ENCODE results near the gene CYP27B1. TPM values are rescaled to one million over a fixed set of nuclear protein-coding genes. Genes with fewer than 3 reads are reported as not detected.

The CYP27B1 gene
- total and polyA plus RNA-seq, 5 donors from 2014 or later = 0.14 to 0.26 TPM; not detected in 3

DNA sequence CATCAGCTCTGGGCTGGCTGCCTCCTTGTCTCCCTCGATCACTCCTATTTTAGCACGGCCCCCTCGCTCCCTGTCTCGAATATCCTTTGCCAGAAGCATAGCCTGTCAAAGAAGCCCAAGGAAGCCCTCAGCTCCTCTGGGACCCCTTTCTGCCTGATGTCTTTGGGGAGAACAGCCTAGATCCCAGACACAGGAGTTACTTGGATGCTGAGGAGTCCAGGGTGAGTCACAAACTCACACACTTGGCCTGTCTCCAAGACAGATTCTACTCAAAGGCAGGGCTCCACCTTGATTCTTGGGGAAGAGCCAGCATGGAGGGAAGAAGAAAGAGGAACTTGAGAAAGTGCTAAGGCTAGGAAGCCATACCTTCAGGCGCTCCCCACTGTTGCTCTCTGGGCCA, 43.6 kb upstream of the CYP27B1 start:
- no peak overlapping the region for H3K4me3 Mint-ChIP-seq

DNA sequence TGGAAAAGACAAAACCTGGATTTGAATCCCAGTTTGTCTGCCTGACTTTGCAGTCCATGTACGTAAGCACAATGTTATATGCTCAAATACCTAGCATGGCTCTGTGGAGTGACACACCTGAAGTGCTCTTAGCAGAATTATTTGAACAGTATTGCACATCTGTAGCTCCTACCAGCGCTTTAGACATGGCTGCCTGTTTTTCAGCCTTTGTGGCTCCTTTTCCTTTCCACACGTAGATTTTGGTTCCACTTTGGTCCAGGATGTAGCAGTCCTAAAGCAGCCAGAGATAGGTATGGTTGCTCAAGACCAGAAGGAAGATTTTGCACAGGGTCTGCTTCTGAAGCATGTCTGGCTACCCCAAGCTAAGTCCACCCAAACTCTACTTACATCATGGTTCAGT, 42.5 kb upstream of the CYP27B1 start:
- no peaks in the 10 kb centered on the region for H3K27me3 Mint-ChIP-seq
- Histone ChIP-seq H3K36me3 (ENCODE audit: control insufficient read depth, insufficient read depth, low read length) (peaks cover 12% of the 10 kb centered on the region), H3K4me3 (ENCODE audit: low read depth, low read length) (no peak overlapping the region), H3K27me3 (ENCODE audit: control insufficient read depth, insufficient read depth, low read length) (no peaks in the 10 kb centered on the region), H3K9me3 (ENCODE audit: control insufficient read depth in 2 of 2, low read length in 2 of 2) (no peaks in the 10 kb centered on the region), H3K4me1 (ENCODE audit: control insufficient read depth, insufficient read depth, low read length, poor library complexity, severe bottlenecking) (no peaks in the 10 kb centered on the region), H3K27ac (ENCODE audit: insufficient read depth, low read length, poor library complexity, severe bottlenecking) (no peak overlapping the region)
- ATAC-seq (ENCODE audit: low read depth in 2 of 2) = no peak
- no peak overlapping the region for H3K4me3 Mint-ChIP-seq
- no peak overlapping the region for H3K27ac Mint-ChIP-seq
- peaks cover 0 to 10% (median 3%) of the 10 kb centered on the region in 4 donors for H3K4me1 Mint-ChIP-seq
- DNase-seq = no peak
- H3K9me3 Mint-ChIP-seq = no peaks in the 10 kb centered on the region
- peaks cover 4% of the 10 kb centered on the region for H3K36me3 Mint-ChIP-seq

More for the DNA sequence above, 43.6 kb upstream of the CYP27B1 start:
- Histone ChIP-seq H3K36me3 (ENCODE audit: control insufficient read depth, insufficient read depth, low read length) (peaks cover 12% of the 10 kb centered on the region), H3K9me3 (ENCODE audit: control insufficient read depth in 2 of 2, low read length in 2 of 2) (no peaks in the 10 kb centered on the region), H3K4me1 (ENCODE audit: control insufficient read depth, insufficient read depth, low read length, poor library complexity, severe bottlenecking) (no peaks in the 10 kb centered on the region), H3K27me3 (ENCODE audit: control insufficient read depth, insufficient read depth, low read length) (no peaks in the 10 kb centered on the region), H3K4me3 (ENCODE audit: low read depth, low read length) (no peak overlapping the region), H3K27ac (ENCODE audit: insufficient read depth, low read length, poor library complexity, severe bottlenecking) (no peak overlapping the region)
- ATAC-seq (ENCODE audit: low read depth in 2 of 2) = no peak
- Mint-ChIP-seq H3K27me3 (no peaks in the 10 kb centered on the region), H3K27ac (no peak overlapping the region), H3K4me1 (peaks cover 0 to 10% (median 3%) of the 10 kb centered on the region in 4 donors), H3K36me3 (peaks cover 4% of the 10 kb centered on the region), H3K9me3 (no peaks in the 10 kb centered on the region)
- DNase-seq = no peak

- Mint-ChIP-seq H3K27ac (no peak overlapping the region), H3K9me3 (no peaks in the 10 kb centered on the region), H3K27me3 (no peaks in the 10 kb centered on the region), H3K4me1 (peaks cover 0 to 10% (median 5%) of the 10 kb centered on the region in 4 donors), H3K36me3 (peaks cover 9% of the 10 kb centered on the region), H3K4me3 (no peak overlapping the region)
- ATAC-seq (ENCODE audit: low read depth in 2 of 2) (no peak), DNase-seq (no peak)
- Histone ChIP-seq H3K27ac (ENCODE audit: insufficient read depth, low read length, poor library complexity, severe bottlenecking) (no peak overlapping the region), H3K4me3 (ENCODE audit: low read depth, low read length) (no peak overlapping the region), H3K4me1 (ENCODE audit: control insufficient read depth, insufficient read depth, low read length, poor library complexity, severe bottlenecking) (no peaks in the 10 kb centered on the region), H3K27me3 (ENCODE audit: control insufficient read depth, insufficient read depth, low read length) (no peaks in the 10 kb centered on the region), H3K9me3 (ENCODE audit: control insufficient read depth in 2 of 2, low read length in 2 of 2) (no peaks in the 10 kb centered on the region), H3K36me3 (ENCODE audit: control insufficient read depth, insufficient read depth, low read length) (peaks cover 16% of the 10 kb centered on the region)
Observed at GRCh38 chr12:57808351-57808750, 41.5 kb upstream of the CYP27B1 start.

DNA sequence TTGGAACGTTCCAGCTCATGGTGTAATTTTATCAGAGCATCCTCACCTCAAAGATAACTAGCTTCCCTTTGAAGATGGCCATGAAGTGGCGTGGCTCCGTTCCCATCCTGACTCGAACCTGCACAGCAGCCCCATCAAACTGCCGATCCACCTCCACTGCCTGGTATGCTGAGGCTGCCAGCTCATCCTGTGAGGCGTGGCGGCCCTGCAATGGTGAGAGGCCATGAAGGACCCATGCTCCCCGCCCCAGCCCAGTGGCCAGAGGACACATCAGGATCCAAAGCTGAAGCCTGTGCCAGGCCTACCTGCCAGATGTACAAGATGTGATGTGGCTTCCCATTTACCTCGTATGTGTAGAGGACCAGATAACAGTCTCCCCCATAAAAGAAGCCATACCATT, 40.4 kb upstream of the CYP27B1 start:
- Mint-ChIP-seq H3K4me1 (peaks cover 0 to 5% (median 2%) of the 10 kb centered on the region in 4 donors), H3K27me3 (no peaks in the 10 kb centered on the region), H3K9me3 (no peaks in the 10 kb centered on the region), H3K4me3 (no peak overlapping the region), H3K27ac (peak overlapping the region in 1 of 3 donors; percentile 2), H3K36me3 (peaks cover 12% of the 10 kb centered on the region)
- Histone ChIP-seq H3K4me3 (ENCODE audit: low read depth, low read length) (no peak overlapping the region), H3K27me3 (ENCODE audit: control insufficient read depth, insufficient read depth, low read length) (no peaks in the 10 kb centered on the region), H3K9me3 (ENCODE audit: control insufficient read depth in 2 of 2, low read length in 2 of 2) (no peaks in the 10 kb centered on the region), H3K36me3 (ENCODE audit: control insufficient read depth, insufficient read depth, low read length) (peaks cover 20% of the 10 kb centered on the region), H3K4me1 (ENCODE audit: control insufficient read depth, insufficient read depth, low read length, poor library complexity, severe bottlenecking) (no peaks in the 10 kb centered on the region), H3K27ac (ENCODE audit: insufficient read depth, low read length, poor library complexity, severe bottlenecking) (no peak overlapping the region)
- ATAC-seq (ENCODE audit: low read depth in 2 of 2) = no peak
- no peak for DNase-seq

GRCh38 chr12:57806677-57807076, 39.8 kb upstream of the CYP27B1 start:
- H3K36me3 Mint-ChIP-seq = peaks cover 10% of the 10 kb centered on the region
- H3K36me3 ChIP-seq (ENCODE audit: control insufficient read depth, insufficient read depth, low read length) = peaks cover 20% of the 10 kb centered on the region

GRCh38 chr12:57803319-57803893, 36.5 kb upstream of the CYP27B1 start:
- H3K9me3 Mint-ChIP-seq = no peaks in the 10 kb centered on the region
- no peaks in the 10 kb centered on the region for H3K27me3 Mint-ChIP-seq
- H3K27ac Mint-ChIP-seq = no peak overlapping the region
- Histone ChIP-seq H3K36me3 (ENCODE audit: control insufficient read depth, insufficient read depth, low read length) (peaks cover 26% of the 10 kb centered on the region), H3K4me3 (ENCODE audit: low read depth, low read length) (no peak overlapping the region), H3K27me3 (ENCODE audit: control insufficient read depth, insufficient read depth, low read length) (no peaks in the 10 kb centered on the region), H3K4me1 (ENCODE audit: control insufficient read depth, insufficient read depth, low read length, poor library complexity, severe bottlenecking) (no peaks in the 10 kb centered on the region), H3K9me3 (ENCODE audit: control insufficient read depth in 2 of 2, low read length in 2 of 2) (no peaks in the 10 kb centered on the region), H3K27ac (ENCODE audit: insufficient read depth, low read length, poor library complexity, severe bottlenecking) (no peak overlapping the region)
- peak in 2 of 3 donors; percentile 21 to 37 for DNase-seq
- H3K36me3 Mint-ChIP-seq = peaks cover 17% of the 10 kb centered on the region
- no peak overlapping the region for H3K4me3 Mint-ChIP-seq
- H3K4me1 Mint-ChIP-seq = peaks cover 0 to 13% (median 0%) of the 10 kb centered on the region in 4 donors
- no peak for ATAC-seq (ENCODE audit: low read depth in 2 of 2)

More at GRCh38 chr12:57806677-57807076, 39.8 kb upstream of the CYP27B1 start:
- DNase-seq (no peak), ATAC-seq (ENCODE audit: low read depth in 2 of 2) (no peak)
- Mint-ChIP-seq H3K9me3 (no peaks in the 10 kb centered on the region), H3K4me3 (no peak overlapping the region), H3K27me3 (no peaks in the 10 kb centered on the region), H3K27ac (no peak overlapping the region), H3K4me1 (peaks cover 0 to 4% (median under 1%) of the 10 kb centered on the region in 4 donors)
- Histone ChIP-seq H3K9me3 (ENCODE audit: control insufficient read depth in 2 of 2, low read length in 2 of 2) (no peaks in the 10 kb centered on the region), H3K4me3 (ENCODE audit: low read depth, low read length) (no peak overlapping the region), H3K4me1 (ENCODE audit: control insufficient read depth, insufficient read depth, low read length, poor library complexity, severe bottlenecking) (no peaks in the 10 kb centered on the region), H3K27me3 (ENCODE audit: control insufficient read depth, insufficient read depth, low read length) (no peaks in the 10 kb centered on the region), H3K27ac (ENCODE audit: insufficient read depth, low read length, poor library complexity, severe bottlenecking) (no peak overlapping the region)

DNA sequence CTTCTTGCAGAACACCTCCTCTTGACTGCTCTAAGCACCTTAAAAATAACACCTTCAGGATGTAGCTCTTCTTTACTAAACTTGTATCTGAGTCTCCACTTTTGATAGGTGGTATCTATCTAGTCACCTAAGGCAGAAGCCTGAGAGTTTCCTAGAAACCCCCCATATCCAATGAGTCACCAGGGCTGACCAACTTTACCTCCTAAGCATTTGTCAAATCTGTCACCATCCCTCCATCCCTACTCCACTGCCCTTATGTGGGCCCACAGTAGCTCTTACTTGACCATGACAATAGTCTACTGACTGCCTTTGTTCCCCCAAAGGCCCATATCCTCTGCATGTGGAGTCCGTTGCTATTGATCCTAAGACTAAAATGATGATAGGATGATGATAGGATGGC, 35.7 kb upstream of the CYP27B1 start:
- Histone ChIP-seq H3K4me3 (ENCODE audit: low read depth, low read length) (no peak overlapping the region), H3K4me1 (ENCODE audit: control insufficient read depth, insufficient read depth, low read length, poor library complexity, severe bottlenecking) (no peaks in the 10 kb centered on the region), H3K27me3 (ENCODE audit: control insufficient read depth, insufficient read depth, low read length) (no peaks in the 10 kb centered on the region), H3K9me3 (ENCODE audit: control insufficient read depth in 2 of 2, low read length in 2 of 2) (no peaks in the 10 kb centered on the region), H3K27ac (ENCODE audit: insufficient read depth, low read length, poor library complexity, severe bottlenecking) (no peak overlapping the region), H3K36me3 (ENCODE audit: control insufficient read depth, insufficient read depth, low read length) (peaks cover 22% of the 10 kb centered on the region)
- no peak for ATAC-seq (ENCODE audit: low read depth in 2 of 2)
- H3K4me1 Mint-ChIP-seq = peaks cover 0 to 13% (median 0%) of the 10 kb centered on the region in 4 donors
- no peak for DNase-seq
- peak overlapping the region in 1 of 3 donors; percentile 53 for H3K27ac Mint-ChIP-seq
- no peaks in the 10 kb centered on the region for H3K9me3 Mint-ChIP-seq
- H3K27me3 Mint-ChIP-seq = no peaks in the 10 kb centered on the region
- H3K4me3 Mint-ChIP-seq = no peak overlapping the region
- peaks cover 17% of the 10 kb centered on the region for H3K36me3 Mint-ChIP-seq

DNA sequence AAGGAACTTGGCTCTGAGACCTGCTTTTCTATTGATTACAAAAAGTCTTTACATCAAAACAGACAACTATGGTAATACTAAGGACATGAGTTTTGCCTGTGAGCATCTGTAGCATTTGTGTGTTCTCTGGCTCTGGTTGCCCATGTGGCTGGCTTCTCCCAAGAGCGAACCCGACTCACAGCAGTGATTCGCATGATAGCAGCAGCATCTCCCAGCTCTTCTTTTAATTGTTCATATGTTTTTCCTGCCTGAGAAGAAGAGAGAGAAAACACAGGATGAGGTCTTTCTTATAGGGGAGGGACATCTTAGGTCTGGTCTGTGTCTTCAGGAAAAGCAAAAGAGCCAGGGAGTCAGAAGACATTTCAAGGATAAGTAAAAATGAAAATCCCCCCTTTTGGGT, 34.1 kb upstream of the CYP27B1 start:
- Histone ChIP-seq H3K27ac (ENCODE audit: insufficient read depth, low read length, poor library complexity, severe bottlenecking) (no peak overlapping the region), H3K4me3 (ENCODE audit: low read depth, low read length) (no peak overlapping the region), H3K27me3 (ENCODE audit: control insufficient read depth, insufficient read depth, low read length) (no peaks in the 10 kb centered on the region), H3K9me3 (ENCODE audit: control insufficient read depth in 2 of 2, low read length in 2 of 2) (no peaks in the 10 kb centered on the region), H3K4me1 (ENCODE audit: control insufficient read depth, insufficient read depth, low read length, poor library complexity, severe bottlenecking) (no peaks in the 10 kb centered on the region), H3K36me3 (ENCODE audit: control insufficient read depth, insufficient read depth, low read length) (peaks cover 35% of the 10 kb centered on the region)
- H3K36me3 Mint-ChIP-seq = peaks cover 29% of the 10 kb centered on the region
- H3K4me3 Mint-ChIP-seq = no peak overlapping the region
- peak overlapping the region in 1 of 3 donors; percentile 10 for H3K27ac Mint-ChIP-seq
- no peaks in the 10 kb centered on the region for H3K9me3 Mint-ChIP-seq
- DNase-seq = no peak
- H3K4me1 Mint-ChIP-seq = peaks cover 0 to 13% (median 0%) of the 10 kb centered on the region in 4 donors
- no peaks in the 10 kb centered on the region for H3K27me3 Mint-ChIP-seq
- ATAC-seq (ENCODE audit: low read depth in 2 of 2) = no peak

All from CD4-positive, CD25-positive, alpha-beta regulatory T cell (primary cell).